PC-3 (cell line): Measurements from ENCODE around the gene ST3GAL3. TPM values are rescaled to one million over a fixed set of nuclear protein-coding genes. Genes with fewer than 3 reads are reported as not detected.

Source experiments
- ATAC-seq: fragments of 200-7000 bp; cut with Tn5 transposase; 2 replicates; pipeline ENCODE4 v1.9.1; 2020; ENCODE audit warnings: mild to moderate bottlenecking, moderate library complexity
- BruUV-seq: library from RNA; stranded (reverse); fragments of 400-500 nt; replicated peaks from 2 replicates; lab custom pipeline; 2021; lab: Mats Ljungman, UMichigan
- CTCF ChIA-PET: fragments of 300-600 bp; sonication (Branson Sonifier 250); formaldehyde crosslinking; loops from one replicate; lab custom pipeline; 2022; ENCODE audit warnings: antibody characterized with exemption; lab: Charles Lee
- POLR2A ChIA-PET: fragments of 300-600 bp; sonication (Branson Sonifier 250); formaldehyde crosslinking; loops from one replicate; lab custom pipeline; 2022; ENCODE audit warnings: antibody characterized with exemption; ENCODE audit not compliant: unreplicated experiment; lab: Charles Lee
- DNase-seq: peaks from one replicate; pipeline ENCODE4 v3.0.0-alpha.2; 2015
- H2AFZ ChIP-seq: fragments of 300-600 bp; sonication (generic); 2 replicates; pipeline ENCODE4 v1.6.0; 2016; ENCODE audit warnings: antibody characterized with exemption, low read length
- H3F3A ChIP-seq: fragments of 300-600 bp; sonication (generic); one replicate; pipeline ENCODE4 v1.6.0; 2017; ENCODE audit warnings: antibody characterized with exemption, low read length, control low read depth, mild to moderate bottlenecking; ENCODE audit not compliant: unreplicated experiment
- H3K27ac ChIP-seq: fragments of 300-600 bp; sonication (generic); 2 replicates; pipeline ENCODE4 v1.5.1; 2016; ENCODE audit warnings: mild to moderate bottlenecking, low read length
- H3K27me3 ChIP-seq: fragments of 300-600 bp; sonication (generic); 2 replicates; pipeline ENCODE4 v1.6.1; 2016; ENCODE audit warnings: low read length, mixed read lengths
- H3K36me3 ChIP-seq: fragments of 300-600 bp; sonication (generic); 2 replicates; pipeline ENCODE4 v1.6.1; 2016; ENCODE audit warnings: low read depth, mixed run types, low read length, mixed read lengths
- H3K4me1 ChIP-seq: fragments of 300-600 bp; sonication (generic); 2 replicates; pipeline ENCODE4 v1.5.1; 2016; ENCODE audit warnings: low read length; ENCODE audit not compliant: insufficient read depth
- H3K4me2 ChIP-seq: fragments of 300-600 bp; sonication (generic); 2 replicates; pipeline ENCODE4 v1.6.0; 2016; ENCODE audit warnings: low read length
- H3K4me3 ChIP-seq: fragments of 300-600 bp; sonication (generic); 2 replicates; pipeline ENCODE4 v1.5.1; 2016; ENCODE audit warnings: mild to moderate bottlenecking, low read length, mixed read lengths
- H3K79me2 ChIP-seq: fragments of 300-600 bp; sonication (generic); 2 replicates; pipeline ENCODE4 v1.6.1; 2017; ENCODE audit warnings: low read length, mixed read lengths
- H3K9ac ChIP-seq: fragments of 300-600 bp; sonication (generic); 2 replicates; pipeline ENCODE4 v1.6.0; 2016; ENCODE audit warnings: mild to moderate bottlenecking, low read length
- H3K9me2 ChIP-seq: fragments of 300-600 bp; sonication (generic); replicated peaks from 2 replicates; pipeline ENCODE4 v1.6.1; 2016; ENCODE audit warnings: mixed run types, low read length, mixed read lengths
- H3K9me3 ChIP-seq: fragments of 300-600 bp; sonication (generic); 2 replicates; pipeline ENCODE4 v1.6.1; 2016; ENCODE audit warnings: low read length, mixed read lengths
- H4K20me1 ChIP-seq: fragments of 300-600 bp; sonication (generic); 2 replicates; pipeline ENCODE4 v1.6.1; 2016; ENCODE audit warnings: low read length, mixed read lengths
- EZH2 ChIP-seq: fragments of 300-600 bp; sonication (generic); IDR thresholded peaks from one replicate; pipeline ENCODE4 v1.6.1; 2017; ENCODE audit warnings: antibody characterized with exemption, mild to moderate bottlenecking, low read length; ENCODE audit not compliant: unreplicated experiment
- EZH2phosphoT487 ChIP-seq: fragments of 300-600 bp; sonication (generic); IDR thresholded peaks from 2 replicates; pipeline ENCODE4 v1.6.1; 2018; ENCODE audit warnings: mild to moderate bottlenecking, antibody characterized with exemption, low read length, borderline replicate concordance
- intact Hi-C: fragments of 100-400 bp; cut with micrococcal nuclease; formaldehyde crosslinking; loops from 2 replicates; pipeline ENCODE4 v1.9.0; 2023
- total RNA-seq: library from RNA; depleted of rRNA; stranded (reverse); fragments of >200 nt; gene quantifications from 2 replicates; pipeline ENCODE4 v1.2.3, GENCODE V29; 2014
- TF ChIP-seq, protein P1 (sequence below): fragments of 300-600 bp; sonication (generic); conservative IDR thresholded peaks from 2 replicates; pipeline ENCODE4 v1.5.1; 2017; ENCODE audit warnings: antibody characterized with exemption, low read depth, mild to moderate bottlenecking, low read length

The ST3GAL3 gene
- total RNA-seq, 1 experiment from 2014 or later: 9.0 TPM

DNA sequence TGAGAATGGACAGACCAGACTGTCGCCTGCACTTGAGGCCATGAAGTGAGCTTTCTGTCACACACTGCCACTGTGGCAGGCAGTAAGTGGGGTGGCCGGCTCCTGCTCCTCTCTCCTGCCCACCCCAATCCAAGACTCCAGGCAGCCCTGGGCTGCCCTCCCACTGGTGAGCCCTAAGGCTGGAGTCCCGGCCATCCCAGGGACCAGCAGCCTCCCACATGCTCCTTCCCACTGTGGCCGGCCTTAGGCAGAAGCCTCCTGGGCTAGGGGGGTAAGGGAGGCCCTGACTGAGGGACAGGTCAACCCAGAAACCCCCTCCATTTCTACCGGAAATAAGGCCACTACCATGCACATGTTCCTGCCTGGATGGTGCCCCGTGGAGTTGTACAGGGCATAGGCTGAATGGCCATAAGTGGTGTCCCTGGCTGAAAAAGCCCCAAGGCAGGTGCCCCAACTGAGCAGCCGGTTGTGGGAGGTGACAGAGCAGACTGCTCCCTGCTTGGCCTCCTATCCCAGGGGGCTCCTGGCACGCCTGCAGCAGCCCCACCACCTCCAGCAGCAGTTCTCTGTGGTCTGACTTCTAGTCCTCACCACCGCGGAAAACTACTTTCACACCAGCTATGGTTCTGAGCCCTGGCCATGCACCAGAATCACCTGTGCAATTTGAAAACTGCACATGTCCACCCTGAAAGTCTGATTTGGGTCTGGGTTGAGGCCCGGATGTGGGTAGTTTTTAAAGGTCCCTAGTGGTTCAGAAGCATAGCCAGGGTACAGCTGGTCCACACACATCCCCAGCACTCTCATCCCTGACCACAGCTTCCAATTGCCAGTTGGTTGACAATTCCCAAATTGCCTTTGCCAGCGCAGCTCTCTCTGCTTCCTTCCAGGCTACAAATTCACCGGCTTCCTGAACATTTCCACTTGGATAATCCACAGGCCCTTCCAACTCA is 224.7 kb downstream of the ST3GAL3 start:
- CTCF ChIA-PET: interaction anchor here (1.0 to 3.9 kb wide), 3 partner anchors 15 to 169 kb away, joined by 3 to 83 read pairs (median 7); partner anchors contain the start of gene IPO13
- Histone ChIP-seq H2AFZ (no peak overlapping the region), H3K9ac (no peak overlapping the region), H3K4me1 (peaks cover 50% of the 10 kb centered on the region), H3K27ac (no peak overlapping the region), H3K36me3 (no peaks in the 10 kb centered on the region; the same call in 1 of the 2 replicates), H3F3A (no peaks in the 10 kb centered on the region), H4K20me1 (no peaks in the 10 kb centered on the region), H3K79me2 (peaks cover 6% of the 10 kb centered on the region; the same call in 1 of the 2 replicates), H3K9me3 (no peaks in the 10 kb centered on the region), H3K4me3 (no peak overlapping the region), H3K27me3 (no peaks in the 10 kb centered on the region), H3K9me2 (no peaks in the 10 kb centered on the region), H3K4me2 (peak overlapping the region; percentile 82; the same call in 1 of the 2 replicates)
- DNase-seq (no peak), ATAC-seq (no peak)
- TF ChIP-seq EZH2phosphoT487 (no peak), EZH2 (no peak)
- TF ChIP-seq, protein P1, sequence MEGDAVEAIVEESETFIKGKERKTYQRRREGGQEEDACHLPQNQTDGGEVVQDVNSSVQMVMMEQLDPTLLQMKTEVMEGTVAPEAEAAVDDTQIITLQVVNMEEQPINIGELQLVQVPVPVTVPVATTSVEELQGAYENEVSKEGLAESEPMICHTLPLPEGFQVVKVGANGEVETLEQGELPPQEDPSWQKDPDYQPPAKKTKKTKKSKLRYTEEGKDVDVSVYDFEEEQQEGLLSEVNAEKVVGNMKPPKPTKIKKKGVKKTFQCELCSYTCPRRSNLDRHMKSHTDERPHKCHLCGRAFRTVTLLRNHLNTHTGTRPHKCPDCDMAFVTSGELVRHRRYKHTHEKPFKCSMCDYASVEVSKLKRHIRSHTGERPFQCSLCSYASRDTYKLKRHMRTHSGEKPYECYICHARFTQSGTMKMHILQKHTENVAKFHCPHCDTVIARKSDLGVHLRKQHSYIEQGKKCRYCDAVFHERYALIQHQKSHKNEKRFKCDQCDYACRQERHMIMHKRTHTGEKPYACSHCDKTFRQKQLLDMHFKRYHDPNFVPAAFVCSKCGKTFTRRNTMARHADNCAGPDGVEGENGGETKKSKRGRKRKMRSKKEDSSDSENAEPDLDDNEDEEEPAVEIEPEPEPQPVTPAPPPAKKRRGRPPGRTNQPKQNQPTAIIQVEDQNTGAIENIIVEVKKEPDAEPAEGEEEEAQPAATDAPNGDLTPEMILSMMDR: no peak
- POLR2A ChIA-PET: no interaction called here
- no TSS peak for BruUV-seq
- intact Hi-C loops: loop anchor here (5.0 kb wide), 2 partner anchors 85 to 100 kb away; no protein-coding TSS in a partner anchor

GRCh38 chr1:43932786-43933385 is 225.6 kb downstream of the ST3GAL3 start:
- Histone ChIP-seq H3F3A (no peaks in the 10 kb centered on the region), H3K4me2 (peak overlapping the region; percentile 82), H3K27ac (peak overlapping the region; percentile 55), H3K9me2 (no peaks in the 10 kb centered on the region), H4K20me1 (no peaks in the 10 kb centered on the region), H3K4me3 (peak overlapping the region; percentile 68), H3K27me3 (no peaks in the 10 kb centered on the region), H3K9me3 (no peaks in the 10 kb centered on the region), H3K79me2 (peaks cover 6% of the 10 kb centered on the region; the same call in 1 of the 2 replicates), H3K36me3 (no peaks in the 10 kb centered on the region; the same call in 1 of the 2 replicates), H3K9ac (peak overlapping the region; percentile 64), H2AFZ (peak overlapping the region; percentile 77), H3K4me1 (peaks cover 57% of the 10 kb centered on the region)
- TF ChIP-seq EZH2: no peak
- ChIA-PET CTCF (interaction anchor here (0.6 to 3.9 kb wide), 5 partner anchors 14 to 207 kb away, joined by 3 to 83 read pairs (median 4); partner anchors contain the start of gene IPO13), POLR2A (interaction anchor here (0.6 to 0.7 kb wide), 2 partner anchors 170 to 810 kb away, joined by 3 read pairs; no protein-coding TSS in a partner anchor)
- DNase-seq (peak; percentile 53), ATAC-seq (peak; percentile 6)
- BruUV-seq: no TSS peak
- intact Hi-C loops: loop anchor here (5.0 kb wide), 2 partner anchors 86 to 101 kb away; no protein-coding TSS in a partner anchor
